Non-pigmented ciliary epithelial cell (primary cell): ENCODE data around the gene ISX.

ENCODE experiments used
- DNase-seq: peaks from one replicate; pipeline ENCODE4 v3.0.0-alpha.2; 2010; ENCODE audit warnings: low read depth

Gene ISX

GRCh38 chr22:35053060-35053835, 12.7 kb upstream of the ISX start:
- DNase-seq = no peak

GRCh38 chr22:35054064-35054463, 11.9 kb upstream of the ISX start:
- DNase-seq = no peak

GRCh38 chr22:35056486-35056885, 9.5 kb upstream of the ISX start:
- no peak for DNase-seq

- no peak for DNase-seq
Measured at GRCh38 chr22:35057155-35057554, 8.8 kb upstream of the ISX start.

GRCh38 chr22:35059632-35060031, 6.3 kb upstream of the ISX start:
- DNase-seq = no peak

- no peak for DNase-seq
Measured at GRCh38 chr22:35064664-35065063, 1.3 kb upstream of the ISX start.

- DNase-seq = no peak
Measured at GRCh38 chr22:35065183-35065582, 775 bp upstream of the ISX start.

GRCh38 chr22:35066768-35067167, 810 bp downstream of the ISX start:
- no peak for DNase-seq

- DNase-seq = no peak
Measured at GRCh38 chr22:35069541-35069940, 3.6 kb downstream of the ISX start.

- no peak for DNase-seq
Measured at GRCh38 chr22:35070451-35071093, 4.6 kb downstream of the ISX start.

GRCh38 chr22:35071784-35072183, 5.8 kb downstream of the ISX start:
- DNase-seq = no peak

- DNase-seq = no peak
Measured at GRCh38 chr22:35072925-35073324, 7.0 kb downstream of the ISX start.

- no peak for DNase-seq
Measured at GRCh38 chr22:35074583-35074982, 8.6 kb downstream of the ISX start.

- no peak for DNase-seq
Measured at GRCh38 chr22:35076630-35077029, 10.7 kb downstream of the ISX start.

GRCh38 chr22:35085621-35086020, 19.7 kb downstream of the ISX start:
- DNase-seq = no peak

- DNase-seq = no peak
Measured at GRCh38 chr22:35089139-35089538, 23.2 kb downstream of the ISX start.

GRCh38 chr22:35092406-35092805, 26.4 kb downstream of the ISX start:
- DNase-seq = no peak

GRCh38 chr22:35098921-35099320, 33.0 kb downstream of the ISX start:
- no peak for DNase-seq

- no peak for DNase-seq
Measured at GRCh38 chr22:35099883-35100282, 33.9 kb downstream of the ISX start.

GRCh38 chr22:35102663-35103062, 36.7 kb downstream of the ISX start:
- DNase-seq = peak; percentile 2

- no peak for DNase-seq
Measured at GRCh38 chr22:35103761-35104160, 37.8 kb downstream of the ISX start.

GRCh38 chr22:35104491-35104890, 38.5 kb downstream of the ISX start:
- DNase-seq = no peak

GRCh38 chr22:35109616-35110015, 43.7 kb downstream of the ISX start:
- DNase-seq = no peak

- DNase-seq = no peak
Measured at GRCh38 chr22:35111244-35111643, 45.3 kb downstream of the ISX start.
